ENCODE results near the gene TESK2. TPM values are rescaled to one million over a fixed set of nuclear protein-coding genes. Genes with fewer than 3 reads are reported as not detected.

Gene TESK2
- polyA plus RNA-seq, 1 donor (not counting 4 experiments of a cell fraction or from before 2014, with no cell fraction given) = 2.0 TPM

- dilution Hi-C loops (cut with MboI; ENCODE audit: extremely low pct_ligation_motif_present, low sequenced_read_pairs) = no loop called here
- no peak overlapping the region for H3K4me2 ChIP-seq (ENCODE audit: control insufficient read depth, extremely low read depth, insufficient read depth, low read depth, low read length)
- DNase-seq (ENCODE audit: low read depth, low spot score) (no peak), FAIRE-seq (peak; percentile 17)
- no peak overlapping the region for H3K4me3 ChIP-seq (ENCODE audit: control insufficient read depth in 2 of 3, extremely low read depth in 1 of 3, insufficient read depth in 2 of 3, low read depth in 1 of 3, low read length in 3 of 3)
- no peak overlapping the region for H3K9ac ChIP-seq (ENCODE audit: control insufficient read depth, extremely low read depth, insufficient read depth, low read length)
- no peak overlapping the region for H2AFZ ChIP-seq (ENCODE audit: control insufficient read depth, low read length)
- no peaks in the 10 kb centered on the region for H3K27me3 ChIP-seq (ENCODE audit: control insufficient read depth, extremely low read depth, insufficient read depth, low read length)
- no peak overlapping the region for H3K27ac ChIP-seq (ENCODE audit: control insufficient read depth, insufficient read depth, low read length)
- no peaks in the 10 kb centered on the region for H4K20me1 ChIP-seq (ENCODE audit: control insufficient read depth, extremely low read depth, insufficient read depth, low read length)
- TF ChIP-seq EZH2 (IDR thresholded peaks at IDR 0.05; ENCODE audit: low read length) (no peak), CTCF (optimal IDR thresholded peaks at IDR 0.05 in 1 of 3, IDR thresholded peaks at IDR 0.05 in 1 of 3, conservative IDR thresholded peaks at IDR 0.05 in 1 of 3; ENCODE audit: extremely low read depth in 1 of 3, insufficient read depth in 2 of 3, low read length in 3 of 3) (no peak)
- H3K79me2 ChIP-seq (ENCODE audit: control insufficient read depth, insufficient read depth, low read length) = no peaks in the 10 kb centered on the region
- H3K36me3 ChIP-seq (ENCODE audit: control insufficient read depth in 2 of 2, extremely low read depth in 1 of 2, insufficient read depth in 2 of 2, low read length in 2 of 2) = no peaks in the 10 kb centered on the region
- H3K4me1 ChIP-seq (ENCODE audit: control insufficient read depth, extremely low read depth, insufficient read depth, low read length) = peaks cover 3% of the 10 kb centered on the region
- H3K9me3 ChIP-seq (ENCODE audit: control insufficient read depth, low read depth, low read length) = no peaks in the 10 kb centered on the region
- H3K9me1 ChIP-seq (ENCODE audit: control insufficient read depth, extremely low read depth, insufficient read depth, low read length) = no peaks in the 10 kb centered on the region
These were observed 46.3 kb downstream of the TESK2 start for GRCh38 chr1:45444609-45445131.

GRCh38 chr1:45443580-45444446 lies 47.1 kb downstream of the TESK2 start:
- dilution Hi-C loops (cut with MboI; ENCODE audit: extremely low pct_ligation_motif_present, low sequenced_read_pairs) = no loop called here
- no peaks in the 10 kb centered on the region for H3K79me2 ChIP-seq (ENCODE audit: control insufficient read depth, insufficient read depth, low read length)
- no peaks in the 10 kb centered on the region for H4K20me1 ChIP-seq (ENCODE audit: control insufficient read depth, extremely low read depth, insufficient read depth, low read length)
- no peak overlapping the region for H3K4me3 ChIP-seq (ENCODE audit: control insufficient read depth in 2 of 3, extremely low read depth in 1 of 3, insufficient read depth in 2 of 3, low read depth in 1 of 3, low read length in 3 of 3)
- no peak overlapping the region for H3K27ac ChIP-seq (ENCODE audit: control insufficient read depth, insufficient read depth, low read length)
- H2AFZ ChIP-seq (ENCODE audit: control insufficient read depth, low read length) = no peak overlapping the region
- H3K9me3 ChIP-seq (ENCODE audit: control insufficient read depth, low read depth, low read length) = no peaks in the 10 kb centered on the region
- no peaks in the 10 kb centered on the region for H3K36me3 ChIP-seq (ENCODE audit: control insufficient read depth in 2 of 2, extremely low read depth in 1 of 2, insufficient read depth in 2 of 2, low read length in 2 of 2)
- FAIRE-seq (no peak), DNase-seq (ENCODE audit: low read depth, low spot score) (no peak)
- peaks cover 3% of the 10 kb centered on the region for H3K4me1 ChIP-seq (ENCODE audit: control insufficient read depth, extremely low read depth, insufficient read depth, low read length)
- no peaks in the 10 kb centered on the region for H3K9me1 ChIP-seq (ENCODE audit: control insufficient read depth, extremely low read depth, insufficient read depth, low read length)
- no peaks in the 10 kb centered on the region for H3K27me3 ChIP-seq (ENCODE audit: control insufficient read depth, extremely low read depth, insufficient read depth, low read length)
- H3K9ac ChIP-seq (ENCODE audit: control insufficient read depth, extremely low read depth, insufficient read depth, low read length) = no peak overlapping the region
- H3K4me2 ChIP-seq (ENCODE audit: control insufficient read depth, extremely low read depth, insufficient read depth, low read depth, low read length) = no peak overlapping the region
- TF ChIP-seq CTCF (optimal IDR thresholded peaks at IDR 0.05 in 1 of 3, IDR thresholded peaks at IDR 0.05 in 1 of 3, conservative IDR thresholded peaks at IDR 0.05 in 1 of 3; ENCODE audit: extremely low read depth in 1 of 3, insufficient read depth in 2 of 3, low read length in 3 of 3) (no peak), EZH2 (IDR thresholded peaks at IDR 0.05; ENCODE audit: low read length) (no peak)

Measured in keratinocyte (primary cell).